ENCODE measurements around the gene PRAMEF8.
"Not testable (repeated sequence)": the region's sequence is repeated elsewhere in the genome, so short reads cannot be mapped to it uniquely, and the experiment has no call there.

- TF ChIP-seq, protein P1, sequence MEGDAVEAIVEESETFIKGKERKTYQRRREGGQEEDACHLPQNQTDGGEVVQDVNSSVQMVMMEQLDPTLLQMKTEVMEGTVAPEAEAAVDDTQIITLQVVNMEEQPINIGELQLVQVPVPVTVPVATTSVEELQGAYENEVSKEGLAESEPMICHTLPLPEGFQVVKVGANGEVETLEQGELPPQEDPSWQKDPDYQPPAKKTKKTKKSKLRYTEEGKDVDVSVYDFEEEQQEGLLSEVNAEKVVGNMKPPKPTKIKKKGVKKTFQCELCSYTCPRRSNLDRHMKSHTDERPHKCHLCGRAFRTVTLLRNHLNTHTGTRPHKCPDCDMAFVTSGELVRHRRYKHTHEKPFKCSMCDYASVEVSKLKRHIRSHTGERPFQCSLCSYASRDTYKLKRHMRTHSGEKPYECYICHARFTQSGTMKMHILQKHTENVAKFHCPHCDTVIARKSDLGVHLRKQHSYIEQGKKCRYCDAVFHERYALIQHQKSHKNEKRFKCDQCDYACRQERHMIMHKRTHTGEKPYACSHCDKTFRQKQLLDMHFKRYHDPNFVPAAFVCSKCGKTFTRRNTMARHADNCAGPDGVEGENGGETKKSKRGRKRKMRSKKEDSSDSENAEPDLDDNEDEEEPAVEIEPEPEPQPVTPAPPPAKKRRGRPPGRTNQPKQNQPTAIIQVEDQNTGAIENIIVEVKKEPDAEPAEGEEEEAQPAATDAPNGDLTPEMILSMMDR (conservative IDR thresholded peaks at IDR 0.05 in 1 of 2, IDR thresholded peaks at IDR 0.05 in 1 of 2; ENCODE audit: extremely low read depth in 1 of 2, insufficient read depth in 1 of 2, low read depth in 1 of 2, low read length in 2 of 2), result not testable (repeated sequence)
- not testable (repeated sequence) for TF ChIP-seq EZH2 (IDR thresholded peaks at IDR 0.05; ENCODE audit: borderline replicate concordance, low read length)
Measured at GRCh38 chr1:13265124-13265523, 19.8 kb downstream of the PRAMEF8 start.
